Right renal pelvis (tissue), 4 donors: ENCODE measurements around the gene ADD2. TPM values are rescaled to one million over a fixed set of nuclear protein-coding genes. Genes with fewer than 3 reads are reported as not detected.
"Not testable (repeated sequence)": the region's sequence is repeated elsewhere in the genome, so short reads cannot be mapped to it uniquely, and the experiment has no call there.

Source experiments
- DNase-seq, 4 donors: peaks; one replicate each; pipeline ENCODE4 v3.0.0-alpha.2; 2013; ENCODE audit warnings: low read depth in 4 of 4, low spot score in 3 of 4, missing footprints in 1 of 4
- polyA plus RNA-seq, 4 donors: library from polyadenylated mRNA; unstranded; fragments of 120-200 nt; gene quantifications; one replicate each; pipeline ENCODE4 v1.2.1, GENCODE V29; 2013; ENCODE audit not compliant: insufficient read length in 4 of 4

Gene ADD2
- polyA plus RNA-seq, 4 donors, result 5.0 to 5.6 (median 5.3) TPM

GRCh38 chr2:70676301-70677035 lies 91.5 kb downstream of the ADD2 start:
- no peak for DNase-seq

- no peak for DNase-seq
Observed at GRCh38 chr2:70675862-70676261, 92.1 kb downstream of the ADD2 start.

GRCh38 chr2:70674636-70675430 lies 93.2 kb downstream of the ADD2 start:
- no peak for DNase-seq

GRCh38 chr2:70673041-70673647 lies 94.9 kb downstream of the ADD2 start:
- DNase-seq, result peak in 2 of 4 donors; percentile 12 to 16

GRCh38 chr2:70671092-70671675 lies 96.8 kb downstream of the ADD2 start:
- no peak for DNase-seq

GRCh38 chr2:70670626-70671025 lies 97.4 kb downstream of the ADD2 start:
- DNase-seq, result no peak

GRCh38 chr2:70670202-70670601 lies 97.8 kb downstream of the ADD2 start:
- DNase-seq, result no peak

- no peak for DNase-seq
Observed at GRCh38 chr2:70668911-70669310, 99.1 kb downstream of the ADD2 start.

- DNase-seq, result no peak
Observed at GRCh38 chr2:70668432-70668831, 99.6 kb downstream of the ADD2 start.

- no peak for DNase-seq
Observed at GRCh38 chr2:70664525-70664924, 103.5 kb downstream of the ADD2 start.

GRCh38 chr2:70663411-70663810 lies 104.6 kb downstream of the ADD2 start:
- no peak for DNase-seq

- DNase-seq, result no peak
Observed at GRCh38 chr2:70659551-70659950, 108.4 kb downstream of the ADD2 start.

GRCh38 chr2:70658476-70658875 lies 109.5 kb downstream of the ADD2 start:
- no peak for DNase-seq

GRCh38 chr2:70657246-70657645 lies 110.8 kb downstream of the ADD2 start:
- DNase-seq, result no peak

- no peak for DNase-seq
Observed at GRCh38 chr2:70656421-70657010, 111.5 kb downstream of the ADD2 start.

- DNase-seq, result no peak
Observed at GRCh38 chr2:70655786-70656185, 112.2 kb downstream of the ADD2 start.

- not testable (repeated sequence) for DNase-seq
Observed at GRCh38 chr2:70655211-70655610, 112.8 kb downstream of the ADD2 start.

GRCh38 chr2:70651727-70652126 lies 116.3 kb downstream of the ADD2 start:
- DNase-seq, result no peak

- DNase-seq, result no peak
Observed at GRCh38 chr2:70651014-70651413, 117.0 kb downstream of the ADD2 start.

- DNase-seq, result no peak
Observed at GRCh38 chr2:70648961-70649360, 119.0 kb downstream of the ADD2 start.
